ENCODE measurements around the gene RPLP2. TPM values are rescaled to one million over a fixed set of nuclear protein-coding genes. Genes with fewer than 3 reads are reported as not detected.

Gene RPLP2
- total RNA-seq, 1 donor from 2014 or later: 2,188 TPM

DNA sequence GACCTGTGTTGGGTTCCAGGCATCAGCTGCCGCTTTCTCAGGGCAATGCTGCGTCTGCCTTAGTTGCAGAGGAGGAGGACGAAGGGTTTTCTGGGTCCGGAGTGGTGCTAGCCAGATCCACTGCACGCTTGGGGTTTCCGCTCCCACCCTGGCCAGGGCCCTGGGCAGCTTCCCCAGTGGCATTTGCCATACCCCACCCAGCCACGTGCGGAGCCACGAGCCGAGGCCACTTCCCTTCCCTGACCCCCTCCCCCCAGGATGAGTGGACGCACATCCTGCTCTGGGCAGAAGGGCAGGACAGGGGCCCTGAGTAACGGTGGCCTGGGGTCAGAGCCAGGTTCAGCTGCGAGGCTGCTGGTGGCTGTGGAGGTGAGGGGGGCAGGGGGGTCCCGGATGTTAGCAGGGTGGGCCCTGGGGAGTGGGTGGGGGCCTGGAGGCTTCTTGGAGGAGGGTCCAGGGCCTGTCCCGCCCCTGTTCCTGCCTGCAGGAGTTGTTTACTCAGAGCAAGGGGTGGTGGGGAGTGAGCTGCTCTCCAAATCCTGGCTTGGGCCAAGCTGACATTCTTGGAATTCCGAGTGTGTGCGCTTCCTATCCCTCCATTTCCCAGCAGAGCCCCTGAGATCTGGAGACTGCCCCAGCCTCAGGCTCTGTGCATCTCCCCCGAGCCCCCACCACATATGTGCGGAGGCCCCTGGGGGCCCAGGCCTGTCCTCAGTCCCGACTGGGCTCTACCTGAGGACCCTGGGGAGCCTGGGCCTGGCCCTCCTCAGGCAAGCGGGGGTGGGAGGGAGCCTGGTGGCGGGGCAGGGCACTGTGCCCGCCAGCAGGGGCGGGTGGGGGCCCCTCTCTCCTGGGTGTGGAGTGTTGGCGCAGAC, 34.3 kb downstream of the RPLP2 start:
- no peaks in the 10 kb centered on the region for H3K36me3 Mint-ChIP-seq (ENCODE audit: low read depth, unreplicated experiment)
- H3K27ac Mint-ChIP-seq (ENCODE audit: unreplicated experiment): peak overlapping the region; percentile 61
- TF ChIP-seq, protein P1, sequence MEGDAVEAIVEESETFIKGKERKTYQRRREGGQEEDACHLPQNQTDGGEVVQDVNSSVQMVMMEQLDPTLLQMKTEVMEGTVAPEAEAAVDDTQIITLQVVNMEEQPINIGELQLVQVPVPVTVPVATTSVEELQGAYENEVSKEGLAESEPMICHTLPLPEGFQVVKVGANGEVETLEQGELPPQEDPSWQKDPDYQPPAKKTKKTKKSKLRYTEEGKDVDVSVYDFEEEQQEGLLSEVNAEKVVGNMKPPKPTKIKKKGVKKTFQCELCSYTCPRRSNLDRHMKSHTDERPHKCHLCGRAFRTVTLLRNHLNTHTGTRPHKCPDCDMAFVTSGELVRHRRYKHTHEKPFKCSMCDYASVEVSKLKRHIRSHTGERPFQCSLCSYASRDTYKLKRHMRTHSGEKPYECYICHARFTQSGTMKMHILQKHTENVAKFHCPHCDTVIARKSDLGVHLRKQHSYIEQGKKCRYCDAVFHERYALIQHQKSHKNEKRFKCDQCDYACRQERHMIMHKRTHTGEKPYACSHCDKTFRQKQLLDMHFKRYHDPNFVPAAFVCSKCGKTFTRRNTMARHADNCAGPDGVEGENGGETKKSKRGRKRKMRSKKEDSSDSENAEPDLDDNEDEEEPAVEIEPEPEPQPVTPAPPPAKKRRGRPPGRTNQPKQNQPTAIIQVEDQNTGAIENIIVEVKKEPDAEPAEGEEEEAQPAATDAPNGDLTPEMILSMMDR (IDR thresholded peaks at IDR 0.05; ENCODE audit: unreplicated experiment): no peak
- DNase-seq (ENCODE audit: low spot score): peak; percentile 77
- H3K9me3 Mint-ChIP-seq (ENCODE audit: unreplicated experiment): no peaks in the 10 kb centered on the region
- peaks cover 10% of the 10 kb centered on the region for H3K4me1 Mint-ChIP-seq (ENCODE audit: unreplicated experiment)
- H3K4me3 Mint-ChIP-seq (ENCODE audit: unreplicated experiment): peak overlapping the region; percentile 85
- H3K27me3 Mint-ChIP-seq (ENCODE audit: unreplicated experiment): peaks cover 8% of the 10 kb centered on the region

DNA sequence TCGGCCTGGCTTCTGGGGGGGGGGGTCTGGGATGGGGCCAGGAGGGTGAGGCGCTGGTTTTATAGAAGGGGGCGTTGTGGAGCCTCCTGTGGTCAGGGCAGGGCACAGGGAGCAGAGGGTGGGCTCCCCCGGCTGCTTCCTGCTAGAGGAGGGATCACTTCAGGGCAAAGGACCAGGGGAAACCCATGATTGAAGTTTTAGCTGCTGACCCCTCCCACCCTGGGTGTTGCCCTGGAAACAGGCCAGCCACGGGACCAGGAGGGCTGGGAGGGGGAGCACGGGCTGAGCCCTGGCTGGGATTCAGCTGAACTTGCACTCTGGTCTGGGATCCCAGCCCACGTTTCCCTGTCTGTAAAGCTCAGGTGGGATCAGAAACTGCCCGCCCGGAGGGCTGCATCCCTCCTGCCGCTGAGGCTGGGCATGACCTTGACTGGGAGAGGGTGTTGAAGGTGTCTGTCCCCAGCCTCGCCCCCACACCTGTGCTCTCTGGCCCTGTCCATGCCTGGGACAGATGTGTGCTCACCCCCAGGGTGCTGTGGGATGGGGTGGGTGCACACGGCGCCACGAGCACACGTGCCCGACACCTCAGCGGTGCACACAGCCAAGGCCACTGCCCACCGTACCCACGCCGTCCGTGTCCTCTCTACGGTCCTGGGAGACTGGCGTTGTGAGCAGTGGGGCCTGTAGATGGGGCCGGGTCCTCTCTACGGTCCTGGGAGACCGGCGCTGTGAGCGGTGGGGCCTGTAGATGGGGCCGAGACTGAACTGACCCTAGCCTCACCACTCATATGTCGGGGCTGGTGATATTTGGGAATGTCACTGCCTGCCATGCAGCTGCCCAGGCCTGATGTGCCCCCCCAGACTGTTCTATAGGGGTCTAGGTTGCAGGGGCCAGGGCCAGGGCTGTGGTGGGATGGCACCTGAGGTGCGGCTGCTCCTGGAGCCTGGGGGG, 35.2 kb downstream of the RPLP2 start:
- Mint-ChIP-seq H3K4me3 (ENCODE audit: unreplicated experiment) (peak overlapping the region; percentile 59), H3K27me3 (ENCODE audit: unreplicated experiment) (peaks cover 8% of the 10 kb centered on the region), H3K9me3 (ENCODE audit: unreplicated experiment) (no peaks in the 10 kb centered on the region), H3K36me3 (ENCODE audit: low read depth, unreplicated experiment) (no peaks in the 10 kb centered on the region), H3K4me1 (ENCODE audit: unreplicated experiment) (peaks cover 10% of the 10 kb centered on the region), H3K27ac (ENCODE audit: unreplicated experiment) (peak overlapping the region; percentile 74)
- TF ChIP-seq, protein P1 (IDR thresholded peaks at IDR 0.05; ENCODE audit: unreplicated experiment): no peak
- peak; percentile 72 for DNase-seq (ENCODE audit: low spot score)

DNA sequence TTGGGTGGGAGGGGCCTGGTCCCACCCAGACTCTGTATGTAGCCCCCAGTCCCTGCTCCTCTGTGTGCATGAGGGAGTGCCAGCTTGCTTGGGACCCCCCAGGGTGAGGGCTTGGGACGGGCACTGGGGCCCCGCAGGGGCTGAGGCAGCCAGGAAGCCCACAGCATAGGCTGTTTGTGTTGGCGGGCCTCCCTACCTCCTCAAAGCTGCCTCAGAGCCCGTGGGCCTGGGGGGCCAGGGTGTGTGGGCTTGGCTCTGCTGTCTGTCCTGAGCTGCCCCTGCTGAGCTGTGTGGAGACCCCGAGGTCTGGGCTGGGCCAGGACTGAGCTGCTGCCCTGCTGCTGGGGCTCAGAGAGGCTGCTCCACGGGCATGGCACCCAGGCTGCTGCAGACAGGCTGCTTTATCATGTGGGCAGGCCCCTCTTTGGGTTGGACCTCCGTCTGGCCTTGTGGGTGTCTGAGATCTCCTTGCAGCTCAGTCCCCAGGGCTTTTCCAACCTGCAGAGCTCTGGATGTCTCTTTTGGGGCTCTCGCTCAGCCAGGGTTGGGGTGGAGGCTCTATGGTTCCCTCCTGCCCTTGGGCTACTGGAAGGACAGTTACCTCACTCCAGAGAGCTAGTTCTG, 36.2 kb downstream of the RPLP2 start:
- TF ChIP-seq, protein P1 (IDR thresholded peaks at IDR 0.05; ENCODE audit: unreplicated experiment): no peak
- H3K4me1 Mint-ChIP-seq (ENCODE audit: unreplicated experiment): peaks cover 7% of the 10 kb centered on the region
- no peaks in the 10 kb centered on the region for H3K9me3 Mint-ChIP-seq (ENCODE audit: unreplicated experiment)
- DNase-seq (ENCODE audit: low spot score): no peak
- H3K27ac Mint-ChIP-seq (ENCODE audit: unreplicated experiment): no peak overlapping the region
- no peak overlapping the region for H3K4me3 Mint-ChIP-seq (ENCODE audit: unreplicated experiment)
- H3K36me3 Mint-ChIP-seq (ENCODE audit: low read depth, unreplicated experiment): no peaks in the 10 kb centered on the region
- peaks cover 8% of the 10 kb centered on the region for H3K27me3 Mint-ChIP-seq (ENCODE audit: unreplicated experiment)

DNA sequence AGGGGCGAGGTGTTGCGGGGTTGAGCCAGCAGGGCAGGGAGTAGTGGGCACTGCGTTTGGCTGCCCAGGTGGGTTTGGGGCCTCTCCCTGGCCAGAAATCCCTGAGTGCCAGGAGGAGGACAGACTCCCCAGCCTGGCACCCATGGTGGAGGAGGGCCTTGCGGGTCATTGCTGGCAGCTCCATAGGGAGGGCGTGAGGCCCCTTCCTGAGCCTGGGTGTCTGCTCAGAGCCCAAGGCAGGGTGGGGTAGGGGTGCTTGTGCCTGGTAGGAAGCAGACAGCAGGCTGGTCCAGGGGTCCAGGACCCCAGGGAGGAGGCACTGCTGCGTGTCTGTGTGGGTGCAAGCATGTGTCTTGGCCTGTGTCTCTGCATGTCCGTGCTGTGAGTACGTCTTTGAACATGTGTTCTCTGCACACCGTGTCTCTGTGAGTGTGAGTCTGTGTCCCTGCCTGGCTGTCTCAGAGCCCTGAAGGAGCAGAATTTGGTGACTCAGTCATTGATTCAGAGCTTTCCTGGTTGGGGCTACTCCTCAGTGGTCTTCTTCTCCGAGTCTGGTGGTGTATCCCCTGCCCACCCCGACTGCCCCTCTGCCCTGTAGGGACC, 36.8 kb downstream of the RPLP2 start:
- H3K9me3 Mint-ChIP-seq (ENCODE audit: unreplicated experiment): no peaks in the 10 kb centered on the region
- H3K4me3 Mint-ChIP-seq (ENCODE audit: unreplicated experiment): no peak overlapping the region

More for the DNA sequence above, 36.8 kb downstream of the RPLP2 start:
- no peak for DNase-seq (ENCODE audit: low spot score)
- peaks cover 3% of the 10 kb centered on the region for H3K4me1 Mint-ChIP-seq (ENCODE audit: unreplicated experiment)
- no peaks in the 10 kb centered on the region for H3K36me3 Mint-ChIP-seq (ENCODE audit: low read depth, unreplicated experiment)
- TF ChIP-seq, protein P1 (IDR thresholded peaks at IDR 0.05; ENCODE audit: unreplicated experiment): no peak
- peaks cover 8% of the 10 kb centered on the region for H3K27me3 Mint-ChIP-seq (ENCODE audit: unreplicated experiment)
- no peak overlapping the region for H3K27ac Mint-ChIP-seq (ENCODE audit: unreplicated experiment)

All from endothelial cell (in vitro differentiated cells).